NCI-H345 treated with DMSO at 0.1 percent for 48 hours (cell line): ENCODE data around the gene KLHL36.
"Not testable (repeated sequence)": the region's sequence is repeated elsewhere in the genome, so short reads cannot be mapped to it uniquely, and the experiment has no call there.

ENCODE experiments used
- DNase-seq: peaks from one replicate; lab custom pipeline; 2025; ENCODE audit not compliant: unreplicated experiment; lab: John Stamatoyannopoulos, UW

KLHL36 gene

DNA sequence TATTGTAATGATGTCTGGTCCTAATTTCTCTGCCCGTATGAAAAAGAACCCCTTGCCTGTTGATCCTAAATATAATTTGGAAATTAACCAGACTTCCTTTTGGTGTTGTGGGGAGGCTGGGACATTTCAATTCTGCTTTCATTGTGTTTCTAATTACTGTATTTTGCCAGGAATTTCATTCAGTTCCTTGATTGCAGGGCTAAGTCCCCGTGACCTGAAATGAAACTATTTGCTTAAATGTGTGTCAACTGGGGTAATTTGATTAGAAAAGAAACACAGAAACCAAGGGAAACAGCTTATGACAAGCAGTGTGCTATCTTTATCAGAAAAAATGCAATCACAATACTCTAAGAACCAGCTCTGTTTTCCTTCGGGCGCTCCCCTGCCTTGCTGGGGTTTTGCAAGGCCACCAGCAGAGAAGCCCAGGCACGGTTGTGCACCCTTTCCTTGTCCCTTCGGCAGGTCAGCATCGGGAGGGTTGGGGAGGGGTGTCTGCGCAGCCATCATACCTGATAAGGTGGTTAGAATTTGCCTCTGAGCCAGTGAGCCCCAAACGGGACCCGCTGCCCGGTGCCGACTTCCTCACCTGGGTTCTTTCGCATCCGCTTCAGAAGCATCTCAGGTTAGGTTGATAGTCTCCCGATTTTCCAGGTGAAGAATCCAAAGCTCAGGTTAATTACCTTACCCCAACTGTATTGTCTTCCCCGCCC lies 19.4 kb downstream of the KLHL36 start:
- no peak for DNase-seq

DNA sequence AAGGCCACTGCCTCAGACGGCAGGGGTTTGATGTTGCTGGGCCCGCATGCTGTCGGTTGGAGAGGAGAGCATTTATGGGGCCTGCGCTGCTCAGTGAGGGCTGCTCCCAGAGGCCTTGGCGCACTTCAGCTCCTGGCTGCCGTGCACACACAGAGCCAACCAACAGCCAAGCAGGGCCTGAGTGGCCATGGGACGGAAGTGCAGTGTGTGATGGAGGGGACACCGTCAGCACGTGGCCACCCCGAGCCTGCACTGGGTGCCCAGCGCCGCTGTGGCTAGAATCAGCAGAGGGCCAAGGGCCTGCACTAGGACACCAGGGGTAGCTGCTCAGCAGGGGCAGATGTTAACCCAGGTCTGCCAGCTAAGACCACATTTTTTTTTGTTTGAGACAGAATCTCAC lies 21.8 kb downstream of the KLHL36 start:
- DNase-seq, result no peak

DNA sequence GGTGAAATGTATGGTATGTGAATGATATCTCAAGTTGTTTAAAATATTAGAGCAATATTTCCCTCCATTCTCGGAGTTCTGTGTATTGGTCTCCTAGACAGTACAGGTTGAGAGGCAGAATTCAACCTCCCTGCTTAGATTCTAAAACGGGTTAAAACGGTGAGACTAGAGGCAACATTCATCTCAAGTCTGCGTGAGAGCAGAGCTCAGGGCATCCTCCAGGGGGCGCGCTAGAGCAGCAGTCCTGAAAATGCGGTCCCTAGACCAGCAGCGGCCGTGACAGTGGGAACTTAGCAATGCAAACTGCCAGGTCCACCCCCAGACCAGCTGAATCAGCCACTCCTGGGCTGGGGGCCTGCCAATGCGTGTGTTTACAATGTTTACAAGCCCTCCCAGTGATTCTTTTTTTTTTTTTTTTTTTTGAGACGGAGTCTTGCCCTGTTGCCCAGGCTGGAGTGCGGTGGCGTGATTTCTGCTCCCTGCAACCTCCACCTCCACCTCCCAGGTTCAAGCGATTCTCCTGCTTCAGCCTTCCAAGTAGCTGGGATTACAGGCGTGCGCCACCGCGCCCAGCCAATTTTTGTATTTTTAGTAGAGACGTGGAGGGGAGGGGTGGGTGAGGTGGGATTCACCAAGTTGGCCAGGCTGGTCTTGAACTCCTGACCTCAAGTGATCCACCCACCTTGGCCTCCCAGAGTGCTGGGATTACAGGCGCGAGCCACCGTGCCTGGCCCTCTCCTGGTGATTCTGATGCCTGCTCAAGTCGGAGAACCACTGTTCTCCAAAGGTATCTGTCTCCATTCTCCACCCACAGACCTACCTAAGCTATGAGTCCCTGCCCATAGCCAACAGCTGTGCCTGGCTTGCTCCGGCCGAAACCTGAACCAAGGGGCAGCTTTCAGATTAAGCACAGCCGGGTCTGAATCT lies 24.2 kb downstream of the KLHL36 start:
- no peak for DNase-seq

DNA sequence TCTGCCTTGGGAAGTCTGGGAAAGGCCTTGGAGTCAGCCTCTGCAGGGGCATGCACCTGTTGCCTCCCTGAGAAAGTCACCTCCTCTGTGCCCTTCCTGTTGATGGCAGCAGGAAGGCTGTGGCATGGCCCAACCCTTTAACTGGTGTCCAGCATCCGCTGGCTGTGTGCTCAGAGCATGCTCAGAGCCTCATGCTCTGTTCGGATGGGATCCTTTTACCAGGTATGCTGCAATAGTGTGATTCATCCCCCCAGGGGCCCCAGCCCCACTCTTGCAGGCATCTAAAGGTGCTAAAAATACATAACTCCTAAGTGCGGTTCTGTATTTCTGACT lies 24.9 kb downstream of the KLHL36 start:
- DNase-seq, result no peak

DNA sequence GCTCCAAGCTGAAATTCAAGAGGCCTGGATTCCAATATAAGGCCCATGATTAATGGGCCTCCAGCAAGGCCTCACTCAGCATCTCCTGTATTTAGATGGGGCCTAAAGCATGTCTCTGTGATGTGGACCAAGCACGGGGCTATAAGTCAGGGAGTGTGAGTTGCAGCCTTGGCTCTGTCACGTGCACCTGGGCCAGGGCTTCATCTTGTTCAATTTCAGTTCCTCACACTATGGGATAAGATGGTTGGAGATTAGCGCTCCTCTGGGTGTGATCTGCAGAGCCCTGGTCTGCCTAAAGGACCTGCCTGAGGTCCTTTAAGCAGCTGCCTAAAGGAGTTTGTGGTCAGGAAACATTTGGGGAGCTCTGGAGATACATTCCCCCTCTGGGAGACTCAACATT lies 25.2 kb downstream of the KLHL36 start:
- no peak for DNase-seq

DNA sequence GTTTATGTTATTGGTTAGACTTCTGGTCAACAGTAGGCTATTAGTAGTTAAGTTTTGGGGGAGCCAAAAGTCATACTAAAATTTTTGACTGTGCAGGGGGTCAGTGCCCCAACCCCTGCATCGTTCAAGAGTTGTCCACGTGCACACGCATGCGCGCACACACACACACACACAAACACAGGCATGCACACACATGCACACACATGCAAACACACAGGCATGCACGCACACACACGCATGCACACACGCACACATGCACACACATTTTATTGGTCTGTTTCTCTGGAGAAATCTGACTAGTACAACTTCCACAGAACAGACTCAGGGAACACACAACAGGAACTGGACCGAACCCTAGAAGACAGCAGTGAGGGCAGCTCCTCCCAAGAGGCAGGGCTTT lies 27.1 kb downstream of the KLHL36 start:
- DNase-seq, result no peak

DNA sequence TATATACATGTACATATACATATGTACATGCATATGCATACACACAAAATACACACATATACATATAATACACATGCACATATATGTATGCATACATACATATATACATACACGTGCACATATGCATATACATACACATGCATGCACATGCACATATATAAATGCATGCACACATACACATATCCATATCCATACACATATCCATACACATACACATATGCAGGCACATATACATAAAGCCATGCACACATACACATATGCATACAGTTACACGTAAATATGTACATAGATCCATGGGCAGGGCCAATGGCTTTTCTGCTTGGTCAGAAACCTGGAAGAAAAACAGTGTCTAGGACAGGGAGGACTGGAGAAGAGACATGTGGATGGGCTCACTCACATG lies 27.6 kb downstream of the KLHL36 start:
- no peak for DNase-seq

DNA sequence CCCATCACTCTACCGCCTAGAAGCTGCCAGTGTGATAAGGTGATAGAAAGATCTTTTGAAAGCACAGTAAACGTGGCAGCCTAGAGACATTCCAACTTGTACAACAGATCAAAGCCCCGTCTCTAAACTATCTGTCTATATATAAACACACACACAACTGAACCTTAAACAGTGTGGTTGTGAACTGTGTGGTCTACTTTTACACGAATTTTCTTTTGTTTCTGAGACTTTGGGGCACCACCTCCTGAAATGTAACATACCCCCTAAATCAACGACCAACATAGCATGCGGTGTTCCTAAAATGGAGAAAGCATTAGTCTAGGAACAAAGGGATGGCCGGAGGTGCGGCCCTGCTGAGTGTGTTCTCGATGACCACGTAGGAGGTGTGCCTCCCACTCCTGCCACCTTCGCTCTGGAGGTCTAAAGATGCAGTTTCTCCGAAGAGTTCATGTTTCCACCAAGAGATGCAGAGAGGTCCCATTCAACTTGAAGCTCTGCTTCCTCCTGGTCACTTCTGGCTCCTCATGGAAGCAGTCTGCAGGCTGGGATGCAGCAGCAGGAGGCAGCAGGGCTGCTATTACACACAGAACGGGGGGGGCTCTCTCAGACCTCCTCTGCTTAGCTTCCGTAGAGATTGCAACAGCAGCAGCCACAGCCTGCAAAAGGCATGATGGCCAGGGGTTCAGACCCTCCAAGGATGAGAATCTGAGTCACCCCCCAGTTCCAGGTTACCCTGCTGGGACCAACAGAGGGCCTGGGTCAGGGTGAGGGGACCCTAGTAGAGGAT lies 28.9 kb downstream of the KLHL36 start:
- no peak for DNase-seq

DNA sequence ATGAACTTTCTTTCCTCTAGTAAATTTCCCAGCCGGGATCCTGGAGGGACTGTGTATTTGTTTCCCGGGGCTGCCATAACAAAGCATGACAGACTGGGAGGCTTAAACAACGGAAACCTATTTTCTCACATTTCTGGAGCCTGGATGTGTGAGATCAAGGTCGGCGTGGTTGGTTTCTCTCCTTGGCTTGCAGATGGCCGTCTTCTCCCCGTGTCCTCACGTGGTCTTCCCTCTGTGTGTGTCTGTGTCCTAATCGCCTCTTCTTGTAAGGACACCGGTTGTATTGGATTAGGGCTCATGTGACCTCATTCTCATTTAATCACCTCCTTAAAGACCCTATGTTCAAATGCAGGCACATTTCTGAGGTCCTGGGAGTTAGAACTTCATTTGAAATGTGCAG lies 29.5 kb downstream of the KLHL36 start:
- no peak for DNase-seq

DNA sequence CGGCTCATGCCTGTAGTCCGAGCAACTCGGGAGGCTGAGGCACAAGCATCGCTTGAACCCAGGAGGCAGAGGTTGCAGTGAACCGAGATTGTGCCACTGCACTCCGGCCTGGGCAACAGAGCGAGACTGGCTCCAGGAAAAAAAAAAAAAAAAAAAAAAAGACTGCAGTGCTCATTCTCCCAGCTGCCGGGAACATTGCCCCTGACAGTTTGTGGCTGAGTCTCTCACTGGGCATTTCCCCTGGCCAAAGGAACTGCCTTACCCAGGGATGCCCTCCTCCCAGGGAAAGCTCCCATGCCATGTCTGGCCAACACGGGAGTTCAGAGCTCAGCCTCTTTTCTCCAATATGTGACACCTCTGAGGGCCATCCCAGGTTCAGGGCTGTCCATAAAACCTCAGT lies 30.2 kb downstream of the KLHL36 start:
- no peak for DNase-seq

DNA sequence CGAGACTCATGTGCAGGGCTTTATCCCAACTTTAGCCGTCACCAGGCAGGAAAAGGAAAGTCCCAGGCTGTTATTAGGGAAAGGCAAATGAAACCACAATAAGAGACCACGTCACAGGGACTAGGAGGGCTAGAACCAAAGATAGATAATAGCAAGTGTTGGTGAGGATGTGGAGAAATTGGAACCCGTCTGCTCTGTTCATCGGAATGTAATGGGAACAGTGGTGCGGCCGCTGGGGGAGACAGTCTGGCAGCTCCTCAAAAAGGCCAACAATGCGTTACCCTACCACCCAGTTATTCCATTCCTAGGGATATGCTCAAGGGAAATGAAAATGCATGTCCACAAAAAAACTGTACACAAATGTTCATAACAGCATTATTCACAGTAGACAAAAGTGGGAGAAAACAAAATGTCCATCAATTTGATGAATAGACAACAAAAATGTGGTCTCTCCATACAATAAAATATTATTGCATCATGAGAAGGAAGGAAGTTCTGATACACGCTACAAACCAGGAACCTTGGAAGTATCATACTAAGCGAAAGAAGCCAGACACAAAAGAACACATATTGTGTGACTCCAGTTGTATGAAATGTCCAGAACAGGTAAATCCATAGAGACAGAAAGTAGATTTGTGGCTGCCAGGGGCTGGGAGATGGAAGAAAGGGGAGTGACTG lies 32.0 kb downstream of the KLHL36 start:
- no peak for DNase-seq

DNA sequence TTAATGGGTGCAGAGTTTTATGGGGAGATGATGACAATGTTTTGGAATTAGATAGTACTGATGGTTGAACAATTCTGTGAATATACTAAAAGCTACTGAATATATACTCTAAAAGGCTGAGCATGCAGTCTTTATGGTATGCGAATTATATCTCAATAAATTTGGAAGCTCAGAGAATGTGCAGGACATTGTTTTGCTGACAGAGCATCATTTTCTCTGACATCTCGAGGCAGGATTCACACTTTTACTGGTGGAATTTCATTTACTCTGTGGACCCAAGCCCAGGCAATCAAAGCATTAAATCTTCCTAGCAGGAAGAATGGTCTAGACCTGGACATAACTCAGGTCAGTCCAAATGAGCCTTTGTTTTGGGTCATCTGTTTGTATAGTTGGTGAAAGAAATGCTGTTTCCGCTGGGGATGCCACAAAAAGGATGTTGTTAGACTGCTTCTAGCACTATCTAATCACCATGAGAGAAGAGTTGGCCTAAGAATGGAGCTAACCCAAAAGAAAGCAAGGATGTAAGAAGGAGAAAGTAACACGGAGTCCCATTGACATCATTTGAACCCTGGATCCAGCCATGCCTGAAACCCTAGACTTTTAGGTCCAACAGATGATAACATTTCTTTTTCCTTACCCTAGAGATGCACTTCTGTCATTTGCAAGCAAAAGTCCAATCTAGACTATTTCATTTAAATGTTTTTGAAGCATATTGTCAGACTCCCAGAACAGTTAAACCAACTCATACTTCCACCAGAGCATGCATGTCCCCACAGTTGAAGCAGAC lies 32.7 kb downstream of the KLHL36 start:
- DNase-seq, result no peak

DNA sequence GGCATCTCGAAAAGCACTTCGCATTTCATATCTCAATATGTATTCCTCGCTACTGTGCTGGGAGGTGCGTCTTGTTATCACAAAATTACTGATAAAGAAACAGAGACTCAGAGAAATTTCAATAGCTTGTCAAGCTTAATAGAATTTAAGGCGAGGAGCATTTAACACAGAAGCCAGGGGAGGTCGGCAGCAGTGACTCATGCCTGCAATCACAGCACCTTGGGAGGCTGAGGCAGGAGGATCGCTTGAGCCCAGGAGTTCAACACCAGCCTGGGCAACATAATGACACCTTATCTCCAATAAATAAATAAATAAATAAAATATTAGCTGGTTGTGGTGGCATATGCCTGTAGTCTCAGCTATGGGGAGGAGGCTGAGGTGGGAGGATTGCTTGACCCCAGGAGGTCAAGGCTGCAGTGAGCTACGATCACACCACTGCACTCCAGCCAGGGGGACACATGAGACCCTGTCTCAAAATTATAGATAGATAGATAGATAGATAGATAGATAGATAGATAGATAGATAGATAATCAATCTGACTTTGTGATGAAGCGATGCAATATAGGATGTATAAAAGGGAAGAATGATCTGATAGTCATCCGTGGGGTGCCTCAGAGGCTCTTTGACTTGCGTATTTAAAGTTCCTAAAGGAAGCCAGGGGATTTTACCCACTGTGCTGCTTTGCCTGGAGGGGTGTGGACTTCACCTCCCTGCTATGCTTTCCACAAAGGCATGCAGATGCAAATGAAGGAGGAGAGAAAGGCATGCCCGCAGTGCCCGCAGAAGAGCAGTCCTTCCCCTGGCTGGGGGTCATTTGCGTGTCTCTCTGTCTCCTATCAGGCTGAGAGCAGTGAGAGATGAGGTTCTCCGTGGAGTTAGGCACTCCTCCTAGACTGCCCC lies 35.6 kb downstream of the KLHL36 start:
- no peak for DNase-seq

DNA sequence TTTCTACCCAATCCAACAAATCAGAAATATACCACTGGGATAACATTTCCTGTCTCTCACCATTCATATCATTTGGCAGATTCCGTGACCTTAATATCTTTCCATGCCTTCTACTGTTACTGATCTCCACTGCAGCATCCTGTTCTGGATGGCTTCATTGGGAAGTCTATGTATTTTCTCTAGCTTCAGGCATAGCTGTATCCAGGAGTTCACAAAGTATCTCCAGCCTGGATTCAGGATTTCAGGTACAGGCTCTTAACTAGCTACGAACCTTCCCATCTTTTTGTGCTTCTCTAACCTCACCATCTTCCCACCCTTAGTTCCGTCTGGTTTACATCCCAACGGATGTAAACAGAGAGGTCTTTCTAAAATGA lies 36.3 kb downstream of the KLHL36 start:
- no peak for DNase-seq

DNA sequence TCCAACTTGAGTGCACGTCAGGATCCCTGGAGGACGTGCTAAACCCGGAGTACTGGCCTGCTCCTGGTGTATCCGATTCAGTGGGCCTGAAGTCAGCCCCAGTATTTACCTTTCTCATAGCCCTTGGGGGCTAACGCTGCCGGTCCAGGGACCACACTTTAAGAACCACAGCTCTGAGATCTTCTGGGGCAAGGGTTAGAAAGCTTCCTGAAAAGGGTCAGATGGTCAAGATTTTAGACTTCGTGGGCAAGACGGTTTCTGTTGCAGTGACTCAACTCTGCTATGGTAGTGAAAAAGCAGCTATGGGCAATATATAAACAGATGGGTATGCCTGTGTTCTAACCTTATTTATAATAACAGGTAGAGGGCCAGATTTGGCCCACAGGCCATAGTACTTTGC lies 36.9 kb downstream of the KLHL36 start:
- no peak for DNase-seq

DNA sequence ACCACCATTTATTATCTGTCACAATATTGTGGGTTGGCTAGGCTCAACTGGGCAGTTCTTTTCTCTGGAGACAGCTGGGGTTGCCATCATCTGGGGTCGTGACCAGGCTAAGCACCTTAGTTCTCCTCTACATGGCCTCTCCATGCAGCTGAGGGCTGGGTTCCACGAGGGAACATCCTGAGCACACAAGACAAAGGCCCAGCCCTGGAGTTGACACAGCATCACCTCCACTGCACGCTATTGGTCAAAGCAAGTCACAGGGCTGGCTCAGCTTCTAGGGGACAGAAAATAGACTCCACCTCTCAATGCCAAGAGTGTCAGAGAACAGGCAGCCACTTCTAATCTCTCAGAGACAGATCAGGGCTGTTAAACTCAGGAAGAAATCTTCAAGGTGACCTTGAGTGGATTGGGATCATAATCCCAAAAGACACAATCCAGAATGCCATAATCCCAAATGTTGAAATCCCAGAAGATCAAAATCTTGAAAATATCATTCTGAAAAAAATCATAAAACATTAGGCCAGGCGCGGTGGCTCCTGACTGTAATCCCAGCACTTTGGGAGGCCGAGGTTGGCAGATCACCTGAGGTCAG lies 38.5 kb downstream of the KLHL36 start:
- DNase-seq, result no peak

DNA sequence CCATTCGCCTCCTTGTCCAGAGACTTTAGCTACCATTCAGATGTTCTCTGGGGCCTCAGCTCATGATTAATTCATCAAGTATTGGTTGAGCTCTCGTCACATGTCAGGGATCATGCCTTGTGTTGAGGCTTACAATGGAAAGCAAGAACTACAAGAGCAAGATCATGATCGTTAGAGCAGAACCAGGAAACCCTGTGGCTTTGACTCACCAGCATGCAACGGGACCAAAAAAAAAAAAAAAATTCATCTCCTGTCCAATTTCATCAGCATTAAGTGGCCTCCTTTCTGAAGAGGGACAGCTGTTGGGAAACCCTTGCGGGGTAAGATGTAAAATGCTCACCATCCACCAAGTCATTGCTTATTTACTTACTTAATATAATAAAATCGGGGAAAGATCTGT lies 39.4 kb downstream of the KLHL36 start:
- DNase-seq, result no peak

DNA sequence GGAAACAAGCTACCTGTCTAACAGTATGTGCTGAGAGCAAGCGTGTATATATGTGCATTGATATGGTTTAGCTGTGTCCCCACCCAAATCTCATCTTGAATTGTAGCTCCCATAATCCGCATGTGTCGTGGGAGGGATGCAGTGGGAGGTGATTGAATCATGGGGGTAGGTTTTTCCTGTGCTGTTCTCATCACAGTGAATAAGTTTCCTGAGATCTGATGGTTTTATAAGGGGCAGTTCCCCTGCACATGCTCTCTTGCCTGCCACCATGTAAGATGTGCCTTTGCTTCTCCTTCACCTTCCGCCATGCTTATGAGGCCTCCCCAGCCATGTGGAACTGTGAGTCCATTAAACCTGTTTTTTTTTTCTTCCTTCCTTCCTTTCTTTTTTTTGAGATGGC lies 39.9 kb downstream of the KLHL36 start:
- not testable (repeated sequence) for DNase-seq

DNA sequence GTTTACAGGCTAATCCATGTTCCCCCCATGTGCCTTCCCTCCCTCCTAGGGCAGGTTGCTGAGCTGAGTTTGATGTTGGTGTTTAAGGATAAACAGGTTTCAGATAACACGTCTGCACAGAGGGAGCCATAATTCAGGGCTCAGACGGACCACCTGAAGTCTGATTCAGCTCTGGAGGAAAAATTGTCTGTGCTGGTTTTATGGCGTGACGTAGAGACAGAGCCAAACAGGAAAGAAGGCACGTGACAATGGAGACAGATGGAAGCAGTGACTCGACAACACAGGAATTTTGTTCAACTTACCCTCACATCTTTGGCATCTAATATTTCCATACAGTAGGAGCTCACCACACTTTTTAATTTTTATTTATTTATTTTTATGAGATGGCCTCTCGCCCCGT lies 40.8 kb downstream of the KLHL36 start:
- DNase-seq, result no peak
